Smooth muscle cell (in vitro differentiated cells): ENCODE data around the gene LRRC36. TPM values are rescaled to one million over a fixed set of nuclear protein-coding genes. Genes with fewer than 3 reads are reported as not detected.

Experiments
- DNase-seq: peaks from one replicate; lab custom pipeline; 2025; ENCODE audit not compliant: unreplicated experiment; lab: John Stamatoyannopoulos, UW
- H2AFZ ChIP-seq: fragments of 200-600 bp; sonication (generic); 2 replicates; pipeline ENCODE4 v1.6.0; 2016; ENCODE audit warnings: antibody characterized with exemption, low read depth, mild to moderate bottlenecking
- H3F3A ChIP-seq: fragments of 200-600 bp; sonication (generic); 2 replicates; pipeline ENCODE4 v1.6.0; 2017; ENCODE audit warnings: antibody characterized with exemption, low read depth
- H3K27ac ChIP-seq: fragments of 200-600 bp; sonication (generic); 2 replicates; pipeline ENCODE4 v1.5.1; 2016; ENCODE audit warnings: low read depth, mild to moderate bottlenecking
- H3K27me3 ChIP-seq: fragments of 200-600 bp; sonication (generic); 2 replicates; pipeline ENCODE4 v1.6.1; 2016; ENCODE audit warnings: low read depth, mild to moderate bottlenecking
- H3K36me3 ChIP-seq: fragments of 200-600 bp; sonication (generic); 2 replicates; pipeline ENCODE4 v1.5.1; 2016; ENCODE audit warnings: low read depth
- H3K4me1 ChIP-seq: fragments of 200-600 bp; sonication (generic); 2 replicates; pipeline ENCODE4 v1.5.1; 2016; ENCODE audit warnings: low read depth
- H3K4me2 ChIP-seq: fragments of 200-600 bp; sonication (generic); 2 replicates; pipeline ENCODE4 v1.6.0; 2016; ENCODE audit warnings: mild to moderate bottlenecking
- H3K4me3 ChIP-seq: fragments of 200-600 bp; sonication (generic); 2 replicates; pipeline ENCODE4 v1.5.1; 2016; ENCODE audit warnings: mild to moderate bottlenecking
- H3K79me2 ChIP-seq: fragments of 200-600 bp; sonication (generic); 2 replicates; pipeline ENCODE4 v1.6.0; 2016; ENCODE audit warnings: low read depth, mild to moderate bottlenecking
- H3K9ac ChIP-seq: fragments of 200-600 bp; sonication (generic); 2 replicates; pipeline ENCODE4 v1.6.0; 2016; ENCODE audit warnings: low read depth
- H3K9me3 ChIP-seq: fragments of 200-600 bp; sonication (generic); replicated peaks from 2 replicates; pipeline ENCODE4 v1.5.1; 2016; ENCODE audit warnings: low read depth
- H4K20me1 ChIP-seq: fragments of 200-600 bp; sonication (generic); 2 replicates; pipeline ENCODE4 v1.6.0; 2016; ENCODE audit warnings: low read depth
- WGBS: methylation state at CpG from one replicate; pipeline ENCODE4 v1.1.7; 2016; ENCODE audit warnings: low lambda C conversion rate; 5-methylcytosine and 5-hydroxymethylcytosine counted together
- polyA plus RNA-seq: library from polyadenylated mRNA; unstranded; fragments of >200 nt; fragmentation: Nextera tagmentation; extraction: Ambion mirVana; gene quantifications from 2 replicates; pipeline ENCODE4 v1.2.1, GENCODE V29; 2016
- total RNA-seq: library from RNA; depleted of rRNA; stranded (reverse); fragments of >200 nt; gene quantifications from 2 replicates; pipeline ENCODE4 v1.2.3, GENCODE V29; 2014
- TF ChIP-seq, protein P1 (sequence below): fragments of 200-600 bp; sonication (generic); IDR thresholded peaks from 2 replicates; pipeline ENCODE4 v1.5.1; 2017; ENCODE audit warnings: borderline replicate concordance, mild to moderate bottlenecking, antibody characterized with exemption; ENCODE audit not compliant: insufficient read depth, poor library complexity, severe bottlenecking

LRRC36 gene
- total and polyA plus RNA-seq, 2 experiments from 2014 or later = 0.24 TPM; not detected in 1

DNA sequence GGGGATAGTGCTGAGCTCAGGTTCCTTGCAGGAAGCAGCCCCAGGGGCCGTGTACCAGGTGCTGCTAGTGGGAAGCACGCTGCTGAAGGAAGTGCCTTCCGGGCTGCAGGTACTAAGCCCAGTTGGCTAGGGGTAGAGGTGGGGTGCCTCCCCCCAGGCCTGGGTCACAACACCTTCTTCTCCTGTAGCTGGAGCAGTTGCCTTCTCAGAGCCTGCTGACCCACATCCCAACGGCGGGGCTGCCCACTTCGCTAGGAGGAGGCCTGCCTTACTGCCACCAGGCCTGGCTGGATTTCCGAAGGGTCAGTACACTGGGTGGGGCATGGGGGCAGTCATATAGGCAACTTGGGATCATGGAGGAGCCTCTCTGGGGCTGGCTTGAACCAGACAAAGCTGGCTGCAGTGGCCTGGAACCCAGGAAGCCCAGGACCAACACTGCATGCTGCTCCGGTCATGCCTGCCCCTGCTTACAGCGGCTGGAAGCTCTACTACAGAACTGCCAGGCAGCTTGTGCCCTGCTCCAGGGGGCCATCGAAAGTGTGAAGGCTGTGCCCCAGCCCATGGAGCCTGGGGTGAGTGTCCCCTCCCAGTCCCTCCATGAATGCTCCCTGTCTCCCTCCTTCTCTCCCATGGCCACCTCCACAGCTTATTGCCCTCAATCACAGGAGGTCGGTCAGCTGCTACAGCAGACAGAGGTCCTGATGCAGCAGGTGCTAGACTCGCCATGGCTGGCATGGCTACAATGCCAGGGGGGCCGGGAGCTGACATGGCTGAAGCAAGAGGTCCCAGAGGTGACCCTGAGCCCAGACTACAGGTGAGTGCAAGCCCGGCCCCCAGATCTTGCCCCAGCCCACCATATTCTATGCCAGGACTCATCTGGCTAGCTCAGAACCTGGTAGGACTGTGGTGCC, 44.8 kb upstream of the LRRC36 start:
- H3F3A ChIP-seq = peaks cover 10% of the 10 kb centered on the region
- TF ChIP-seq, protein P1, sequence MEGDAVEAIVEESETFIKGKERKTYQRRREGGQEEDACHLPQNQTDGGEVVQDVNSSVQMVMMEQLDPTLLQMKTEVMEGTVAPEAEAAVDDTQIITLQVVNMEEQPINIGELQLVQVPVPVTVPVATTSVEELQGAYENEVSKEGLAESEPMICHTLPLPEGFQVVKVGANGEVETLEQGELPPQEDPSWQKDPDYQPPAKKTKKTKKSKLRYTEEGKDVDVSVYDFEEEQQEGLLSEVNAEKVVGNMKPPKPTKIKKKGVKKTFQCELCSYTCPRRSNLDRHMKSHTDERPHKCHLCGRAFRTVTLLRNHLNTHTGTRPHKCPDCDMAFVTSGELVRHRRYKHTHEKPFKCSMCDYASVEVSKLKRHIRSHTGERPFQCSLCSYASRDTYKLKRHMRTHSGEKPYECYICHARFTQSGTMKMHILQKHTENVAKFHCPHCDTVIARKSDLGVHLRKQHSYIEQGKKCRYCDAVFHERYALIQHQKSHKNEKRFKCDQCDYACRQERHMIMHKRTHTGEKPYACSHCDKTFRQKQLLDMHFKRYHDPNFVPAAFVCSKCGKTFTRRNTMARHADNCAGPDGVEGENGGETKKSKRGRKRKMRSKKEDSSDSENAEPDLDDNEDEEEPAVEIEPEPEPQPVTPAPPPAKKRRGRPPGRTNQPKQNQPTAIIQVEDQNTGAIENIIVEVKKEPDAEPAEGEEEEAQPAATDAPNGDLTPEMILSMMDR = no peak
- WGBS = 92% methylated on average over 14 of the region's 14 CpGs
- no peaks in the 10 kb centered on the region for H3K79me2 ChIP-seq
- H3K4me2 ChIP-seq = no peak overlapping the region
- H3K27ac ChIP-seq = no peak overlapping the region
- no peak overlapping the region for H3K9ac ChIP-seq
- H3K9me3 ChIP-seq = no peaks in the 10 kb centered on the region
- no peak for DNase-seq
- H3K4me1 ChIP-seq = peaks cover 11% of the 10 kb centered on the region
- H2AFZ ChIP-seq = no peak overlapping the region
- H3K4me3 ChIP-seq = no peak overlapping the region
- H4K20me1 ChIP-seq = no peaks in the 10 kb centered on the region
- H3K36me3 ChIP-seq = no peaks in the 10 kb centered on the region
- H3K27me3 ChIP-seq = no peaks in the 10 kb centered on the region

DNA sequence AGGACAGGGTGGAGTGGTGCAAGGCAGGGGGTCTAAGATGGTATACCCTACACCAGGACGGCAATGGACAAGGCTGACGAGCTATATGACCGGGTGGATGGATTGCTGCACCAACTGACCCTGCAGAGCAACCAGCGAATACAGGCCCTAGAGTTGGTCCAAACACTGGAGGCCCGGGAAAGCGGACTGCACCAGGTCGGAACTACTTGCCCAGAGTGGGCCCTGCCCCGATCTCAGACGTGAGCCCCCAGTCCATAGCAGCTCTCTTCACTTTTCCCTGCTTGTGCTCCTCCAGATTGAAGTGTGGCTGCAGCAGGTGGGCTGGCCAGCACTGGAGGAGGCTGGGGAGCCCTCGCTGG, 44.2 kb upstream of the LRRC36 start:
- H3K79me2 ChIP-seq = no peaks in the 10 kb centered on the region
- no peaks in the 10 kb centered on the region for H4K20me1 ChIP-seq
- H3K36me3 ChIP-seq = no peaks in the 10 kb centered on the region
- no peak overlapping the region for H3K4me2 ChIP-seq
- DNase-seq = no peak
- peaks cover 10% of the 10 kb centered on the region for H3F3A ChIP-seq
- H3K27ac ChIP-seq = no peak overlapping the region
- H3K4me3 ChIP-seq = no peak overlapping the region
- WGBS = 97% methylated on average over 10 of the region's 10 CpGs
- no peak overlapping the region for H3K9ac ChIP-seq
- H3K4me1 ChIP-seq = peaks cover 11% of the 10 kb centered on the region
- TF ChIP-seq, protein P1 = no peak
- H2AFZ ChIP-seq = no peak overlapping the region
- no peaks in the 10 kb centered on the region for H3K27me3 ChIP-seq
- H3K9me3 ChIP-seq = no peaks in the 10 kb centered on the region

DNA sequence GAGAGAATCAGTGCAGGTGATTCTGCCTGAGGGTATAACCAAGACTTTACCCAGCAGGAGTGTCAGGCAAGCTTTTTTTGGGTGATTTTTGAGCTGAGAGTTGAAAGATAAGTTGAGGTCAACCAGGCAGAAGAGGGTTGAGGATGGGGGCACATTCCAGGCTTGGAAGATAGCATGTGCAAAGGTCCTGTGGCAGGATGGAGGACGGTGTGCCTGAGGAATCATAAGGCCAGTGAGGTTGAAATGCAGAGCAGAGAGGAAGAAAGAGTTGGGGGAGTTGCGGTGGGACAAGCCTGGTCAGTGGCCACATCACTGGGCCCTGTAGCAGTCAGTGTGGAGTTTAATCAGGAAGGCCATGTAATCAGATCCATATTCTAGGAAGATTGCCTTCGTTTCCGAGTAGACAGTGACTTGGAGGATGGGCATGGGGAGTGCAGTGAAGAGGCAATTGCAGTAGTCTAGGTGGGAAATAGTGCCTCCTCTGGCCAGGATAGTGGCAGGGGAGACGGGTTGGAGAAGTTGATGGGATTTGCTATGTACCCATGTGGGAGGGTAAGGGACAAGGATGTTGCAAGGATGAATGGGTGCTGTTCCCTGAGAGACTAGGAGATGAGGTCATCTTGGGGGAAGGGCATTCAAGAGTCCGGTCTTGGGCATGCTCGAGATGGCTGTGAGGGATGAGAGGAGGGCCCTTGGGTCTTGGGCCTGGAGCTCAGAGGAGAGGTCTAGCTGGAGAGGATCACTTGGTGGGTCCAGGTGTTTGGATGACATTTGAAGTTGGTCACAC, 43.4 kb upstream of the LRRC36 start:
- no peak overlapping the region for H3K27ac ChIP-seq
- TF ChIP-seq, protein P1 = no peak
- H3K36me3 ChIP-seq = no peaks in the 10 kb centered on the region
- peaks cover 3% of the 10 kb centered on the region for H3K4me1 ChIP-seq
- H2AFZ ChIP-seq = no peak overlapping the region
- H3K4me2 ChIP-seq = no peak overlapping the region
- no peak overlapping the region for H3K4me3 ChIP-seq
- H3F3A ChIP-seq = peaks cover 8% of the 10 kb centered on the region
- H3K9me3 ChIP-seq = no peaks in the 10 kb centered on the region
- H4K20me1 ChIP-seq = no peaks in the 10 kb centered on the region
- no peaks in the 10 kb centered on the region for H3K79me2 ChIP-seq
- DNase-seq = no peak
- WGBS = 84% methylated on average over 7 of the region's 7 CpGs
- no peaks in the 10 kb centered on the region for H3K27me3 ChIP-seq
- no peak overlapping the region for H3K9ac ChIP-seq
